H1 (cell line): ENCODE data around the gene UCHL5. TPM values are rescaled to one million over a fixed set of nuclear protein-coding genes. Genes with fewer than 3 reads are reported as not detected.

Source experiments
- CHD7 ChIP-seq: fragments of 300-600 bp; sonication (generic); IDR thresholded peaks from 2 replicates; pipeline ENCODE4 v1.7.1; 2012; ENCODE audit warnings: low read length, moderate library complexity, mild to moderate bottlenecking, inconsistent platforms; ENCODE audit not compliant: insufficient replicate concordance
- KDM1A ChIP-seq: fragments of 200-600, 300-600 bp; sonication (generic); IDR thresholded peaks from 2 replicates; pipeline ENCODE4 v1.7.1; 2016; ENCODE audit warnings: mild to moderate bottlenecking, low read length, borderline replicate concordance
- polyA plus RNA-seq, 7 experiments: library from polyadenylated mRNA; depleted of rRNA in 3 of 7; stranded (reverse) in 5 of 7; unstranded in 2 of 7; fragments of >200 nt in 5 of 7; fragments of 200-250 nt in 2 of 7; gene quantifications; 1 replicate in 5 of 7; 2 replicates in 1 of 7; 4 replicates in 1 of 7; pipeline versions ENCODE4 v1.2.1 to v1.2.3, GENCODE V29; 2011 to 2013; ENCODE audit warnings: missing spikeins in 2 of 7, mixed read lengths in 2 of 7
- total RNA-seq: library from RNA; stranded (reverse); fragmentation: NEBNext Ultra II Directional; extraction: Animal tissue kit (Norgen Biotek cat#: 25700); gene quantifications from 2 replicates; pipeline ENCODE4 v1.2.1, GENCODE V29; 2021

The UCHL5 gene
- total and polyA plus RNA-seq, 2 of the 8 experiments (the other 6 are each of a cell fraction or from before 2014, with no cell fraction given), result 12.0 to 40.0 TPM

GRCh38 chr1:193030280-193030679 lies 28.9 kb downstream of the UCHL5 start (continued):
- TF ChIP-seq CHD7 (no peak), KDM1A (no peak)
